HG03135 (cell line): ENCODE results near the gene MYOM3.

Experiments used
- ATAC-seq: cut with Tn5 transposase; IDR thresholded peaks from one replicate; pipeline ENCODE4 v1.9.1; 2021; ENCODE audit warnings: mild to moderate bottlenecking, moderate library complexity; ENCODE audit not compliant: unreplicated experiment

Gene MYOM3

GRCh38 chr1:24098943-24099638 is 12.8 kb downstream of the MYOM3 start:
- no peak for ATAC-seq

- no peak for ATAC-seq
Measured at GRCh38 chr1:24098102-24098501, 13.8 kb downstream of the MYOM3 start.

GRCh38 chr1:24097663-24098062 is 14.3 kb downstream of the MYOM3 start:
- no peak for ATAC-seq

- no peak for ATAC-seq
Measured at GRCh38 chr1:24096739-24097103, 15.2 kb downstream of the MYOM3 start.

- no peak for ATAC-seq
Measured at GRCh38 chr1:24096009-24096738, 15.8 kb downstream of the MYOM3 start.

GRCh38 chr1:24095140-24095859 is 16.6 kb downstream of the MYOM3 start:
- ATAC-seq: no peak

- ATAC-seq: no peak
Measured at GRCh38 chr1:24094554-24094953, 17.4 kb downstream of the MYOM3 start.

GRCh38 chr1:24093732-24094131 is 18.2 kb downstream of the MYOM3 start:
- no peak for ATAC-seq

GRCh38 chr1:24092979-24093378 is 19.0 kb downstream of the MYOM3 start:
- ATAC-seq: no peak

- no peak for ATAC-seq
Measured at GRCh38 chr1:24091971-24092482, 19.9 kb downstream of the MYOM3 start.

- ATAC-seq: no peak
Measured at GRCh38 chr1:24090736-24091135, 21.2 kb downstream of the MYOM3 start.

GRCh38 chr1:24089743-24090555 is 22.0 kb downstream of the MYOM3 start:
- ATAC-seq: no peak

GRCh38 chr1:24089027-24089742 is 22.8 kb downstream of the MYOM3 start:
- ATAC-seq: no peak

- no peak for ATAC-seq
Measured at GRCh38 chr1:24086466-24086865, 25.5 kb downstream of the MYOM3 start.

GRCh38 chr1:24085546-24085945 is 26.4 kb downstream of the MYOM3 start:
- no peak for ATAC-seq

- ATAC-seq: no peak
Measured at GRCh38 chr1:24085007-24085406, 26.9 kb downstream of the MYOM3 start.

GRCh38 chr1:24084050-24084449 is 27.9 kb downstream of the MYOM3 start:
- no peak for ATAC-seq

GRCh38 chr1:24082372-24082771 is 29.6 kb downstream of the MYOM3 start:
- no peak for ATAC-seq

GRCh38 chr1:24081190-24081589 is 30.7 kb downstream of the MYOM3 start:
- no peak for ATAC-seq

- no peak for ATAC-seq
Measured at GRCh38 chr1:24080131-24080530, 31.8 kb downstream of the MYOM3 start.
